HG02571 (cell line): ENCODE measurements around the gene MCM6.
"Not testable (repeated sequence)": the region's sequence is repeated elsewhere in the genome, so short reads cannot be mapped to it uniquely, and the experiment has no call there.

ENCODE experiments used
- ATAC-seq: cut with Tn5 transposase; IDR thresholded peaks from one replicate; pipeline ENCODE4 v1.9.1; 2021; ENCODE audit warnings: mild to moderate bottlenecking, moderate library complexity; ENCODE audit not compliant: unreplicated experiment

The MCM6 gene

DNA sequence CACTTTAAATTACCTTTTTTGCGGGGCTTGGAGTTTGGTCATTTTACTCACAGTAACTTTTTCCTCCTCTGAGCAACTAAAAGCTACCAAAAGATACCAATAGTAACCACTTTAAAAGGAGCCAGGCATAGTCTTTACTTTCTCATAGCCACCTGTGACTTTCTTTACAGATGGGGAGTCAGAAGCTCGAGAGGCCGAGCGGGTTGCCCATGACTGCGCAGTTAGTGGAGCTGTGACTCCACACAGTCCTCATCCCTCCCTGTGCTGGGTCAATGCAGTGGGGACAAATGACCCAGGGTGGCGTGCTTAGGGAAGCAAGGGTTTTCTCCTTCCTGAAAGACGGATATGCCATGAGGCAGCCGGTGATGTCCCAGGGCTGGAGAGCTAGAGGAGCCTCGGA is 51.1 kb downstream of the MCM6 start:
- ATAC-seq = no peak

GRCh38 chr2:135822855-135823254 is 53.4 kb downstream of the MCM6 start:
- ATAC-seq = no peak

- ATAC-seq = no peak
These were observed 55.1 kb downstream of the MCM6 start for GRCh38 chr2:135821190-135821589.

DNA sequence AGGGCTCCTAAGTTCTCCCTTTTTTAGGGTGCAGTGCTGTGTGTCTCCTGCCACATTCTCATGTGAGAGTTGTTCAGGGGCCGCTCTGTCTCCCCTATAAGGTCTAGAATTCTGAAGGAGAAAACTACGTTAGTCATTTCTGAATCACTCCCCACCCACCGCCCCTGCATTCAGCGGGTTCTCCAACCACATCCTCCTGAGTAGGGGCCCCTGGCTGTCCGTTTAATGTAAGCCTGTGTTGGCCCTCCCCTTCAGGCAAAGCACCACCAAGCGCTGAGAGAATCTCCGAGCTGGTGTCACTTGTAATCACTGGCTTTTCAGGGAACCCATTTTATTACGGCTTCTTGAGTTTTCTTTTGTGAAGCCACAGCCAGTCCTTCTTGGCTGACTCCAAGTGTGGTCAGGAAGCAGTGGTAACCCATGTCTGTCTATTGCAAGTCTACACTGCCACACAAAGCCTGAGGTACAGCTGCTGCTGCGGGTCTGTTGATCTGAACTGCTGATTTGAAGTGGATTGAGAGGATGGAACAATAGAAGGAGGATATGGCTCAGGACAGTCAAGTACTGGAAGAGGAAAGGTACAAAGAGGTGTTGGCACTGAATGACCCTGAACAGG is 56.1 kb downstream of the MCM6 start:
- ATAC-seq = peak; percentile 66

- no peak for ATAC-seq
These were observed 57.2 kb downstream of the MCM6 start for GRCh38 chr2:135818937-135819610.

- ATAC-seq = no peak
These were observed 58.3 kb downstream of the MCM6 start for GRCh38 chr2:135817951-135818350.

GRCh38 chr2:135817466-135817865 is 58.8 kb downstream of the MCM6 start:
- ATAC-seq = no peak

- no peak for ATAC-seq
These were observed 61.0 kb downstream of the MCM6 start for GRCh38 chr2:135815269-135815668.

DNA sequence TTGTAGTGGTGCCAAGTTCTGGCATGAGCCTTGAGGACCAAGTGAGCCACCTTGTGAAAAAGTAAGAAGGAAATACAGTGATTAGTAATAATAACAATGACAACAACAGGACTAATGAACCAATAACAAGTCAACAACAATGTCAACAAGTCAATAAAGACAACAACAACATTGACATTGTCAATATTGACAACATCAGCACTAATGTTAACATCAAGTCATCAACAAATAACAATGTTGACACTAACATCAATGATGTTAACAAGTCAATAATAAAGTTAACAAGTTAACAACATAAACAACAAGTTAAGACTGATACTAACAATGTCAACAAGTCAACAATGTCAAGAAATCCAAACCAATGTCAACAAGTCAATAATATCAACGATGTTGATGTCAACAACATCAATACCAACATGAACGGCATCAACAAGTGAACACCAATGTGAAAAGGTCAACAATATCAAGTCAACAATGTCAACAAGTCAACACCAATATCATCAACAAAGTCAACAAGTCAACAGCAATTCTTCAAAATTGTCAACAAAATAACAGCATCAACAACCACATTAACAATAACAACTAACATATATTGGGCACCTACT is 63.2 kb downstream of the MCM6 start:
- ATAC-seq = no peak

DNA sequence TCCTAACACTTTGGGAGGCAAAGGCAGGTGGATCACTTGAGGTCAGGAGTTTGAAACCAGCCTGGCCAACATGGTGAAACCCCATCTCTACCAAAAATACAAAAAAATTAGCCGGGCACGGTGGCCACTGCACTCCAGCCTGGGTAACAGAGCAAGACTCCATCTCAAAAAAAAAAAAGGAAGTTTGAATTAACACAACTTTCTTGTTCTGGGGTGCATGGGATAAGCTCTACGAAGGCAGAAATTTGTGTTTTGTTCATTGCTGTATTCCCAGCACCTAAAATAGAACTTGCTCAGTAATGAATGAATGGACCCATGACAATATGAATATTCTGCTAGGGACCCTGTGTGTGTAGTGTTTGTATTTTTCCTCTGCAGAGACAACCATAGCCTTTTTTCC is 68.4 kb downstream of the MCM6 start:
- not testable (repeated sequence) for ATAC-seq

DNA sequence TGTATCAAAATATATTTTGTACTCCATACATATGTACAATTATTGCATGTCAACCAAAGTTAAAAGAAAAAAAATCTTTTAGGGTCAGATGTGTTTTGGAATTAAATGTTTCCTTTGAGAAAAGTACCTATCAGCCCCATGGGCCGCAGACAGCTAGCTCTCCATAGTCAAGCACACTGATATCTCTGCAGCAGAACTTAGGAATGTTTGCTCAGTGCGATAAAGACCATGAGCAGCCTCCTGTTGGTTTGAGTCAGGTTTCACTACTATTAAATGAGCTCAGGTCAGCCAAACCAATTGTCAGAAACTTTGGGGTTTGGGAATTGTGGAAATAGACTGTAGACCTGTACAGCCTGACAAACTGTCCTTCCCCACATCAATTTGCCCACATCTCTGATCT is 73.0 kb downstream of the MCM6 start:
- no peak for ATAC-seq

GRCh38 chr2:135802350-135802749 is 73.9 kb downstream of the MCM6 start:
- no peak for ATAC-seq

GRCh38 chr2:135800513-135801460 is 75.5 kb downstream of the MCM6 start:
- ATAC-seq = no peak

- ATAC-seq = no peak
These were observed 76.5 kb downstream of the MCM6 start for GRCh38 chr2:135799738-135800137.

DNA sequence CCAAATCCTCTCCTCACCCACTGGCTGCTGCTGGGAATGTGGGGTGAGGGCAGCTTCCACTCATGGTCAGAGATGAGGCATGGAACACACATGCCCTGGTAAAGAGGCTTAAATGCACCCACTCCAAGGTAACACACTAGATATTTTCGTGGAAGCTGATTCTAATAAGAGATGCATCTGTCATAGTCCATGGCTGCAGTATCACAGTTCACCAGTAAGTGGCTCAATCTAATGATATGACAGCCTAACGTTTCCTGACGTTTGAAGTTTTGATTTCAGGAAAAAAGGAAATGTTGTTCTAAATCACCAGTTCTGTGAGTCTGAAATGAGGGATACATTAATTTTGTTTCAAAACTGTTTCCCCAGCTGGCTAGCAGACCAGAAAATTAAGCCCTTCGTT is 77.5 kb downstream of the MCM6 start:
- ATAC-seq = no peak

GRCh38 chr2:135798275-135798705 is 78.0 kb downstream of the MCM6 start:
- no peak for ATAC-seq

- no peak for ATAC-seq
These were observed 78.6 kb downstream of the MCM6 start for GRCh38 chr2:135797497-135798274.

- no peak for ATAC-seq
These were observed 79.6 kb downstream of the MCM6 start for GRCh38 chr2:135796606-135797005.

DNA sequence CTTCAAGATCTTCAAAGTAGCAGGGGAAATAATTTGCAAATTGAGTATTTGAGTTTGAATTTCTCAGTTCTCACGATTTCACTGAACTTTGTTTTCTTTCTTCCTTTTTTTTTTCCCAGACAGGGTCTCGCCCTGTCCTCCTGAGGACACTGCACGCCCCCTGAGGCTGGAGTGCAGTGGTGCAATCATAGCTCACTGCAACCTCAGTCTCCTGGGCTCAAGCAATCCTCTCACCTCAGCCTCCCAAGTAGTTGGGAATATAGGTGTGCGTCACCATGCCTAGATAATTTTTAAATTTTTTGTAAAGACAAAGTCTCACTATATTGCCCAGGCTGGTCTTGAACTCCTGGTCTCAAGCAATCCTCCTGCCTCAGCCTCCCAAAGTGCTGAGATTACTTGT is 80.6 kb downstream of the MCM6 start:
- ATAC-seq = not testable (repeated sequence)

- no peak for ATAC-seq
These were observed 83.7 kb downstream of the MCM6 start for GRCh38 chr2:135792401-135793150.
